Activated T-cell treated with anti-CD3 and anti-CD28 coated beads for 1 hour (primary cell): Measurements from ENCODE around the gene ANKRD63.

ENCODE experiments used
- DNase-seq: peaks from one replicate; pipeline ENCODE4 v3.0.0-alpha.2; 2020; ENCODE audit warnings: low read depth

ANKRD63 gene

GRCh38 chr15:40279437-40280141 is 3.3 kb downstream of the ANKRD63 start:
- DNase-seq: peak; percentile 70

GRCh38 chr15:40278026-40278425 is 4.8 kb downstream of the ANKRD63 start:
- DNase-seq: no peak

- no peak for DNase-seq
Measured at GRCh38 chr15:40277471-40277870, 5.4 kb downstream of the ANKRD63 start.

- DNase-seq: no peak
Measured at GRCh38 chr15:40276927-40277326, 5.9 kb downstream of the ANKRD63 start.

- DNase-seq: no peak
Measured at GRCh38 chr15:40275954-40276353, 6.9 kb downstream of the ANKRD63 start.

GRCh38 chr15:40275523-40275922 is 7.3 kb downstream of the ANKRD63 start:
- no peak for DNase-seq

GRCh38 chr15:40274350-40275274 is 8.3 kb downstream of the ANKRD63 start:
- DNase-seq: peak; percentile 89

- DNase-seq: no peak
Measured at GRCh38 chr15:40273428-40273827, 9.4 kb downstream of the ANKRD63 start.

- no peak for DNase-seq
Measured at GRCh38 chr15:40272485-40273056, 10.3 kb downstream of the ANKRD63 start.

GRCh38 chr15:40271685-40272484 is 11.0 kb downstream of the ANKRD63 start:
- no peak for DNase-seq

GRCh38 chr15:40270246-40270995 is 12.4 kb downstream of the ANKRD63 start:
- DNase-seq: no peak

GRCh38 chr15:40269604-40270003 is 13.3 kb downstream of the ANKRD63 start:
- no peak for DNase-seq

GRCh38 chr15:40267670-40268069 is 15.2 kb downstream of the ANKRD63 start:
- DNase-seq: no peak

- DNase-seq: no peak
Measured at GRCh38 chr15:40266828-40267304, 16.0 kb downstream of the ANKRD63 start.

GRCh38 chr15:40265875-40266274 is 17.0 kb downstream of the ANKRD63 start:
- DNase-seq: no peak

- DNase-seq: no peak
Measured at GRCh38 chr15:40265355-40265754, 17.5 kb downstream of the ANKRD63 start.

GRCh38 chr15:40264321-40265153 is 18.3 kb downstream of the ANKRD63 start:
- DNase-seq: no peak

- DNase-seq: no peak
Measured at GRCh38 chr15:40263024-40263754, 19.7 kb downstream of the ANKRD63 start.

GRCh38 chr15:40259021-40259420 is 23.8 kb downstream of the ANKRD63 start:
- no peak for DNase-seq

- no peak for DNase-seq
Measured at GRCh38 chr15:40258544-40258943, 24.3 kb downstream of the ANKRD63 start.
